OCI-LY7 (cell line): Measurements from ENCODE around the gene STIM2. TPM values are rescaled to one million over a fixed set of nuclear protein-coding genes. Genes with fewer than 3 reads are reported as not detected.

Experiments used
- BruUV-seq: library from RNA; stranded (reverse); fragments of 400-500 nt; replicated peaks from 2 replicates; lab custom pipeline; 2021; lab: Mats Ljungman, UMichigan
- CTCF ChIA-PET: fragments of 300-600 bp; sonication (Branson Sonifier 250); formaldehyde crosslinking; loops from one replicate; lab custom pipeline; 2022; ENCODE audit warnings: antibody characterized with exemption; ENCODE audit not compliant: unreplicated experiment; lab: Charles Lee
- POLR2A ChIA-PET: fragments of 300-600 bp; sonication (Branson Sonifier 250); formaldehyde crosslinking; loops from one replicate; lab custom pipeline; 2022; ENCODE audit warnings: antibody characterized with exemption; lab: Charles Lee
- DNase-seq: peaks from one replicate; pipeline ENCODE4 v3.0.0-alpha.2; 2015; ENCODE audit warnings: low spot score
- H2AFZ ChIP-seq: fragments of 200-600 bp; sonication (generic), shearing (Covaris generic); 2 replicates; pipeline ENCODE4 v1.6.1; 2014; ENCODE audit warnings: mild to moderate bottlenecking, antibody characterized with exemption, low read length, moderate library complexity
- H3K27ac ChIP-seq: fragments of 200-600 bp; sonication (generic); 2 replicates; pipeline ENCODE4 v1.5.1; 2014; ENCODE audit warnings: mixed run types, low read depth, mild to moderate bottlenecking, moderate library complexity, low read length, inconsistent platforms; ENCODE audit not compliant: poor library complexity, severe bottlenecking
- H3K36me3 ChIP-seq: fragments of 200-600 bp; sonication (generic); 2 replicates; pipeline ENCODE4 v1.6.1; 2014; ENCODE audit warnings: mild to moderate bottlenecking, antibody characterized with exemption, low read length, moderate library complexity, mixed read lengths; ENCODE audit not compliant: insufficient read depth
- H3K4me1 ChIP-seq: fragments of 200-600 bp; sonication (generic); 2 replicates; pipeline ENCODE4 v1.5.1; 2014; ENCODE audit warnings: mild to moderate bottlenecking, low read length; ENCODE audit not compliant: insufficient read depth, poor library complexity, severe bottlenecking
- H3K4me2 ChIP-seq: fragments of 200-600 bp; sonication (generic); 2 replicates; pipeline ENCODE4 v1.6.1; 2014; ENCODE audit warnings: mild to moderate bottlenecking, low read length
- H3K4me3 ChIP-seq: fragments of 200-600 bp; sonication (generic); 2 replicates; pipeline ENCODE4 v1.5.1; 2014; ENCODE audit warnings: mild to moderate bottlenecking, low read depth, low read length; ENCODE audit not compliant: poor library complexity, severe bottlenecking
- H3K79me2 ChIP-seq: fragments of 200-600 bp; sonication (generic); 2 replicates; pipeline ENCODE4 v1.6.1; 2016; ENCODE audit warnings: low read depth, mild to moderate bottlenecking, low read length, moderate library complexity, mixed read lengths; ENCODE audit not compliant: insufficient read depth
- H3K9me2 ChIP-seq: fragments of 200-600 bp; sonication (generic); 2 replicates; pipeline ENCODE4 v1.6.1; 2016; ENCODE audit warnings: mild to moderate bottlenecking, low read length, mixed read lengths; ENCODE audit not compliant: insufficient read depth
- H3K9me3 ChIP-seq: fragments of 200-600 bp; sonication (generic); 2 replicates; pipeline ENCODE4 v1.6.1; 2014; ENCODE audit warnings: mild to moderate bottlenecking, mixed run types, low read length, mixed read lengths
- H4K20me1 ChIP-seq: fragments of 200-600 bp; sonication (generic); 2 replicates; pipeline ENCODE4 v1.6.1; 2014; ENCODE audit warnings: mild to moderate bottlenecking, antibody characterized with exemption, low read length, moderate library complexity, mixed read lengths; ENCODE audit not compliant: insufficient read depth
- CTCF ChIP-seq: fragments of 200-600 bp; sonication (generic); conservative IDR thresholded peaks from 2 replicates; pipeline ENCODE4 v1.5.1; 2014; ENCODE audit warnings: mild to moderate bottlenecking, antibody characterized with exemption, low read length, moderate library complexity, mixed read lengths
- EZH2phosphoT487 ChIP-seq: fragments of 200-600 bp; sonication (generic); IDR thresholded peaks from 2 replicates; pipeline ENCODE4 v1.6.1; 2018; ENCODE audit warnings: low read depth, borderline replicate concordance, mild to moderate bottlenecking, mixed run types, antibody characterized with exemption, low read length, moderate library complexity, mixed read lengths
- intact Hi-C: fragments of 100-400 bp; cut with micrococcal nuclease; formaldehyde crosslinking; loops from one replicate; pipeline ENCODE4 v1.10.0; 2022; ENCODE audit not compliant: unreplicated experiment
- total RNA-seq, 2 experiments: library from RNA; depleted of rRNA in 1 of 2; stranded (reverse); fragments of >200 nt in 1 of 2; shearing (Covaris generic) in 1 of 2; gene quantifications; 2 replicates each; pipeline ENCODE4 v1.2.3, GENCODE V29; 2014 to 2022

The STIM2 gene
- total RNA-seq, 2 experiments from 2014 or later = 108 to 309 TPM

GRCh38 chr4:26830033-26830432, 30.6 kb upstream of the STIM2 start:
- intact Hi-C loops = loop anchor here (2.0 kb wide), 1 partner anchor 959 kb away; no protein-coding TSS in a partner anchor
- H3K4me2 ChIP-seq = peak overlapping the region; percentile 63
- TF ChIP-seq EZH2phosphoT487 = no peak
- TF ChIP-seq CTCF = no peak
- CTCF ChIA-PET = interaction anchor here (1.1 to 2.7 kb wide), 4 partner anchors 11 to 964 kb away, joined by 3 to 11 read pairs (median 5); no protein-coding TSS in a partner anchor
- BruUV-seq = no TSS peak
- H4K20me1 ChIP-seq = no peaks in the 10 kb centered on the region
- peaks cover 12% of the 10 kb centered on the region for H3K36me3 ChIP-seq
- peaks cover 17% of the 10 kb centered on the region; the same call in 1 of the 2 replicates for H3K79me2 ChIP-seq
- peak; percentile 74 for DNase-seq
- H3K9me2 ChIP-seq = no peaks in the 10 kb centered on the region
- H3K4me1 ChIP-seq = peaks cover 88% of the 10 kb centered on the region
- peak overlapping the region; percentile 98 for H3K27ac ChIP-seq
- H3K9me3 ChIP-seq = peaks cover 11% of the 10 kb centered on the region; the same call in 1 of the 2 replicates
- POLR2A ChIA-PET = interaction anchor here (0.6 to 14.4 kb wide), 22 partner anchors 10 to 964 kb away, joined by 3 to 440 read pairs (median 10); partner anchors contain the start of genes STIM2 and TBC1D19
- H3K4me3 ChIP-seq = peak overlapping the region; percentile 59
- peak overlapping the region; percentile 53; the same call in 1 of the 2 replicates for H2AFZ ChIP-seq

GRCh38 chr4:26830701-26831100, 29.9 kb upstream of the STIM2 start:
- peak; percentile 55 for DNase-seq
- Histone ChIP-seq H3K4me1 (peaks cover 81% of the 10 kb centered on the region), H3K36me3 (peaks cover 13% of the 10 kb centered on the region), H3K79me2 (peaks cover 17% of the 10 kb centered on the region; the same call in 1 of the 2 replicates), H2AFZ (no peak overlapping the region; the same call in 1 of the 2 replicates), H3K27ac (peak overlapping the region; percentile 98), H3K4me3 (peak overlapping the region; percentile 59), H4K20me1 (no peaks in the 10 kb centered on the region), H3K4me2 (peak overlapping the region; percentile 63), H3K9me2 (no peaks in the 10 kb centered on the region), H3K9me3 (peaks cover 15% of the 10 kb centered on the region; the same call in 1 of the 2 replicates)
- TSS peak; percentile 88 for BruUV-seq
- TF ChIP-seq EZH2phosphoT487 = no peak
- TF ChIP-seq CTCF = no peak
- POLR2A ChIA-PET = interaction anchor here (0.6 to 14.4 kb wide), 21 partner anchors 10 to 965 kb away, joined by 3 to 440 read pairs (median 7); partner anchors contain the start of genes STIM2 and TBC1D19
- CTCF ChIA-PET = interaction anchor here (1.2 to 2.7 kb wide), 3 partner anchors 27 to 965 kb away, joined by 4 to 11 read pairs (median 6); no protein-coding TSS in a partner anchor
- intact Hi-C loops = loop anchor here (1.0 to 2.0 kb wide), 3 partner anchors 30 to 960 kb away; partner anchors contain the start of gene STIM2

GRCh38 chr4:26836539-26836938, 24.1 kb upstream of the STIM2 start:
- no TSS peak for BruUV-seq
- no peak for DNase-seq
- ChIA-PET CTCF (interaction anchor here (1.0 kb wide), 1 partner anchor 50 kb away, joined by 3 read pairs; no protein-coding TSS in a partner anchor), POLR2A (interaction anchor here (0.7 to 14.4 kb wide), 4 partner anchors 10 to 49 kb away, joined by 3 to 440 read pairs (median 10); partner anchors contain the start of gene STIM2)
- Histone ChIP-seq H3K9me2 (no peaks in the 10 kb centered on the region), H2AFZ (no peak overlapping the region), H3K9me3 (peaks cover 35% of the 10 kb centered on the region; the same call in 1 of the 2 replicates), H3K36me3 (peaks cover 26% of the 10 kb centered on the region), H3K4me1 (peaks cover 67% of the 10 kb centered on the region), H4K20me1 (no peaks in the 10 kb centered on the region), H3K4me3 (no peak overlapping the region), H3K4me2 (no peak overlapping the region), H3K27ac (no peak overlapping the region), H3K79me2 (no peaks in the 10 kb centered on the region)
- TF ChIP-seq CTCF (no peak), EZH2phosphoT487 (no peak)
- intact Hi-C loops = no loop called here
